Body of pancreas (tissue), 4 donors: ENCODE measurements around the gene SLC12A5. TPM values are rescaled to one million over a fixed set of nuclear protein-coding genes. Genes with fewer than 3 reads are reported as not detected.

Experiments used
- ATAC-seq: fragments of 150-250 bp; one replicate; pipeline ENCODE4 v1.9.1; 2016
- DNase-seq, 4 donors: peaks; one replicate each; pipeline ENCODE4 v3.0.0-alpha.2; 2019
- H3K27ac ChIP-seq, 4 donors: fragments of 200-600 bp; sonication (generic); 1 replicate in 3 of 4; 2 replicates in 1 of 4; pipeline versions ENCODE4 v1.5.1 to v1.6.1; 2016 to 2019; ENCODE audit warnings: mild to moderate bottlenecking in 1 of 4, mixed read lengths in 1 of 4, moderate library complexity in 1 of 4
- H3K27me3 ChIP-seq, 2 donors: fragments of 200-600 bp; sonication (generic); one replicate each; pipeline ENCODE4 v1.6.0; 2016; ENCODE audit warnings: mild to moderate bottlenecking in 1 of 2
- H3K36me3 ChIP-seq, 2 donors: fragments of 200-600 bp; sonication (generic); replicated peaks in 1 of 2; 2 replicates each; pipeline ENCODE4 v1.5.1; 2016; ENCODE audit warnings: low read depth in 2 of 2; ENCODE audit not compliant: insufficient read depth in 1 of 2
- H3K4me1 ChIP-seq: fragments of 200-600 bp; sonication (generic); one replicate; pipeline ENCODE4 v1.6.0; 2016
- H3K4me3 ChIP-seq, 2 donors: fragments of 200-600 bp; sonication (generic); 1 replicate in 1 of 2; 2 replicates in 1 of 2; pipeline ENCODE4 v1.5.1; 2016 to 2019
- H3K9me3 ChIP-seq, 3 donors: fragments of 200-600 bp; sonication (generic); 1 replicate in 2 of 3; 2 replicates in 1 of 3; pipeline ENCODE4 v1.5.1; 2016
- POLR2A ChIP-seq, 3 donors: fragments of 450-650 bp; IDR thresholded peaks; one replicate each; pipeline ENCODE4 v1.6.1; 2016; ENCODE audit warnings: antibody characterized with exemption in 3 of 3, mild to moderate bottlenecking in 2 of 3
- WGBS, 2 donors: methylation state at CpG; one replicate each; pipeline ENCODE4 v1.1.5; 2017; 5-methylcytosine and 5-hydroxymethylcytosine counted together
- intact Hi-C: fragments of 100-400 bp; cut with DNase I; formaldehyde crosslinking; loops from one replicate; pipeline ENCODE4 v1.15.1; 2023
- total RNA-seq, 2 donors: library from RNA; depleted of rRNA; stranded (reverse); fragments of >200 nt; gene quantifications; one replicate each; pipeline ENCODE4 v1.1.0, GENCODE V29; 2016
- TF ChIP-seq, protein P1 (sequence below), 7 experiments: fragments of 450-650 bp in 4 of 7; fragments of 200-600 bp in 3 of 7; sonication (generic) in 3 of 7; IDR thresholded peaks; one replicate each; pipeline ENCODE4 v1.5.1; 2016 to 2019; ENCODE audit warnings: antibody characterized with exemption in 7 of 7

Gene SLC12A5
- total RNA-seq, 2 donors from 2014 or later: not detected

- WGBS, 2 donors: 39 to 49% methylated on average over 4 of the region's 4 CpGs
- Histone ChIP-seq H3K36me3 (no peaks in the 10 kb centered on the region), H3K27ac (peak overlapping the region in 1 of 4 donors; percentile 26), H3K4me3 (no peak overlapping the region), H3K4me1 (peaks cover 63% of the 10 kb centered on the region), H3K9me3 (no peaks in the 10 kb centered on the region), H3K27me3 (no peaks in the 10 kb centered on the region)
- intact Hi-C loops: no loop called here
- ATAC-seq: no peak
- no peak for TF ChIP-seq POLR2A (IDR thresholded peaks at IDR 0.05)
- TF ChIP-seq, protein P1, sequence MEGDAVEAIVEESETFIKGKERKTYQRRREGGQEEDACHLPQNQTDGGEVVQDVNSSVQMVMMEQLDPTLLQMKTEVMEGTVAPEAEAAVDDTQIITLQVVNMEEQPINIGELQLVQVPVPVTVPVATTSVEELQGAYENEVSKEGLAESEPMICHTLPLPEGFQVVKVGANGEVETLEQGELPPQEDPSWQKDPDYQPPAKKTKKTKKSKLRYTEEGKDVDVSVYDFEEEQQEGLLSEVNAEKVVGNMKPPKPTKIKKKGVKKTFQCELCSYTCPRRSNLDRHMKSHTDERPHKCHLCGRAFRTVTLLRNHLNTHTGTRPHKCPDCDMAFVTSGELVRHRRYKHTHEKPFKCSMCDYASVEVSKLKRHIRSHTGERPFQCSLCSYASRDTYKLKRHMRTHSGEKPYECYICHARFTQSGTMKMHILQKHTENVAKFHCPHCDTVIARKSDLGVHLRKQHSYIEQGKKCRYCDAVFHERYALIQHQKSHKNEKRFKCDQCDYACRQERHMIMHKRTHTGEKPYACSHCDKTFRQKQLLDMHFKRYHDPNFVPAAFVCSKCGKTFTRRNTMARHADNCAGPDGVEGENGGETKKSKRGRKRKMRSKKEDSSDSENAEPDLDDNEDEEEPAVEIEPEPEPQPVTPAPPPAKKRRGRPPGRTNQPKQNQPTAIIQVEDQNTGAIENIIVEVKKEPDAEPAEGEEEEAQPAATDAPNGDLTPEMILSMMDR (IDR thresholded peaks at IDR 0.05): no peak
- DNase-seq: no peak
These were observed 56.3 kb downstream of the SLC12A5 start for GRCh38 chr20:46085179-46085851.

- H3K4me1 ChIP-seq: peaks cover 58% of the 10 kb centered on the region
- ATAC-seq (no peak), DNase-seq (no peak)
- no peaks in the 10 kb centered on the region for H3K9me3 ChIP-seq
- H3K4me3 ChIP-seq: no peak overlapping the region
- H3K36me3 ChIP-seq: no peaks in the 10 kb centered on the region
- 45 to 54% methylated on average over 8 of the region's 8 CpGs for WGBS, 2 donors
- no peak overlapping the region for H3K27ac ChIP-seq
- TF ChIP-seq, protein P1 (IDR thresholded peaks at IDR 0.05): peak in 6 of 7 experiments; percentile 20 to 46 (median 43)
- no peak for TF ChIP-seq POLR2A (IDR thresholded peaks at IDR 0.05)
- intact Hi-C loops: no loop called here
- no peaks in the 10 kb centered on the region for H3K27me3 ChIP-seq
These were observed 58.1 kb downstream of the SLC12A5 start for GRCh38 chr20:46087161-46087560.

GRCh38 chr20:46088409-46089166 is 59.6 kb downstream of the SLC12A5 start:
- Histone ChIP-seq H3K27me3 (no peaks in the 10 kb centered on the region), H3K4me3 (peak overlapping the region; percentile 75 to 86), H3K27ac (peak overlapping the region; percentile 97 to 99 (median 98)), H3K4me1 (peaks cover 48% of the 10 kb centered on the region), H3K36me3 (no peaks in the 10 kb centered on the region), H3K9me3 (no peaks in the 10 kb centered on the region)
- ATAC-seq (no peak), DNase-seq (no peak)
- 1% methylated on average over 21 to 22 of the region's 22 CpGs for WGBS, 2 donors
- intact Hi-C loops: no loop called here
- TF ChIP-seq, protein P1 (IDR thresholded peaks at IDR 0.05): no peak
- TF ChIP-seq POLR2A (IDR thresholded peaks at IDR 0.05): no peak

DNA sequence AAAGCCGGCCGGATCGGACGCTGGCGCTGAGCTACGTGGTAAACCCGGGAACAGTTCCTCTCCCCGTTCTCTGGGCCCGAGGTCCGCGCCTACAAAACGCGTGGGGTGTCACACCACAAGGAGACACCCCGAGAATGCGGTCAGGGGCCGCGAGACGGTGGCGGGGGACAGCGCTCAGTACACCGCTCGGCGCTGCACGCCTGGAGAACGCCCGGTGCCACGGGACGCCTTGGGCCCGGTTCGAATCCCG is 60.1 kb downstream of the SLC12A5 start:
- Histone ChIP-seq H3K36me3 (no peaks in the 10 kb centered on the region), H3K4me3 (peak overlapping the region; percentile 75 to 86), H3K9me3 (no peaks in the 10 kb centered on the region), H3K27ac (peak overlapping the region; percentile 97 to 99 (median 98)), H3K27me3 (no peaks in the 10 kb centered on the region), H3K4me1 (peaks cover 44% of the 10 kb centered on the region)
- no peak for DNase-seq
- 0% methylated on average over 1 to 29 of the region's 31 CpGs for WGBS, 2 donors
- intact Hi-C loops: no loop called here
- TF ChIP-seq, protein P1 (IDR thresholded peaks at IDR 0.05): no peak
- TF ChIP-seq POLR2A (IDR thresholded peaks at IDR 0.05): no peak
- peak; percentile 36 for ATAC-seq
